ENCODE data around the gene ARID3C.

- TF ChIP-seq, protein P1, sequence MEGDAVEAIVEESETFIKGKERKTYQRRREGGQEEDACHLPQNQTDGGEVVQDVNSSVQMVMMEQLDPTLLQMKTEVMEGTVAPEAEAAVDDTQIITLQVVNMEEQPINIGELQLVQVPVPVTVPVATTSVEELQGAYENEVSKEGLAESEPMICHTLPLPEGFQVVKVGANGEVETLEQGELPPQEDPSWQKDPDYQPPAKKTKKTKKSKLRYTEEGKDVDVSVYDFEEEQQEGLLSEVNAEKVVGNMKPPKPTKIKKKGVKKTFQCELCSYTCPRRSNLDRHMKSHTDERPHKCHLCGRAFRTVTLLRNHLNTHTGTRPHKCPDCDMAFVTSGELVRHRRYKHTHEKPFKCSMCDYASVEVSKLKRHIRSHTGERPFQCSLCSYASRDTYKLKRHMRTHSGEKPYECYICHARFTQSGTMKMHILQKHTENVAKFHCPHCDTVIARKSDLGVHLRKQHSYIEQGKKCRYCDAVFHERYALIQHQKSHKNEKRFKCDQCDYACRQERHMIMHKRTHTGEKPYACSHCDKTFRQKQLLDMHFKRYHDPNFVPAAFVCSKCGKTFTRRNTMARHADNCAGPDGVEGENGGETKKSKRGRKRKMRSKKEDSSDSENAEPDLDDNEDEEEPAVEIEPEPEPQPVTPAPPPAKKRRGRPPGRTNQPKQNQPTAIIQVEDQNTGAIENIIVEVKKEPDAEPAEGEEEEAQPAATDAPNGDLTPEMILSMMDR (conservative IDR thresholded peaks at IDR 0.05; ENCODE audit: low read length), result no peak
- TF ChIP-seq EZH2phosphoT487 (IDR thresholded peaks at IDR 0.05; ENCODE audit: borderline replicate concordance, low read depth, low read length), result no peak
Observed at GRCh38 chr9:34665067-34665380, 36.2 kb upstream of the ARID3C start.

All from OCI-LY7 (cell line).